Measurements from ENCODE around the gene GOLGB1. TPM values are rescaled to one million over a fixed set of nuclear protein-coding genes. Genes with fewer than 3 reads are reported as not detected.

GOLGB1 gene
- total and polyA plus RNA-seq, 12 donors: 12.3 to 66.8 (median 49.2) TPM

GRCh38 chr3:121730940-121731687 lies 18.4 kb downstream of the GOLGB1 start:
- H3K36me3 ChIP-seq: peaks cover 0 to 48% (median 33%) of the 10 kb centered on the region in 9 donors
- peaks cover 0 to 50% (median 37%) of the 10 kb centered on the region in 9 donors for H3K4me1 ChIP-seq
- intact Hi-C loops (cut with DNase I): no loop called here
- peak overlapping the region in 5 of 10 donors; percentile 15 to 54 (median 31) for H3K27ac ChIP-seq
- no peak for TF ChIP-seq CTCF (IDR thresholded peaks at IDR 0.05)
- DNase-seq: no peak
- 56 to 67% methylated on average over 8 of the region's 8 CpGs for WGBS, 2 donors
- no peaks in the 10 kb centered on the region for H3K9me3 ChIP-seq
- no peaks in the 10 kb centered on the region for H3K27me3 ChIP-seq
- ATAC-seq: peak in 5 of 8 donors; percentile 53 to 94 (median 79)
- peak overlapping the region in 2 of 10 donors; percentile 9 to 10 for H3K4me3 ChIP-seq

GRCh38 chr3:121724130-121724529 lies 25.4 kb downstream of the GOLGB1 start:
- WGBS, 2 donors: 85 to 91% methylated on average over 1 of the region's 1 CpG
- Histone ChIP-seq H3K9me3 (no peaks in the 10 kb centered on the region), H3K27ac (no peak overlapping the region), H3K27me3 (no peaks in the 10 kb centered on the region), H3K36me3 (peaks cover 0 to 100% (median 68%) of the 10 kb centered on the region in 9 donors), H3K4me3 (no peak overlapping the region), H3K4me1 (peaks cover 0 to 14% (median 0%) of the 10 kb centered on the region in 9 donors)
- intact Hi-C loops (cut with DNase I): loop anchor here in 1 of 10 donors (10.0 kb wide), 1 partner anchor 59 kb away; the partner anchor contains the start of gene HCLS1
- DNase-seq (no peak), ATAC-seq (no peak)
- no peak for TF ChIP-seq CTCF (IDR thresholded peaks at IDR 0.05)

- Histone ChIP-seq H3K27me3 (no peaks in the 10 kb centered on the region), H3K9me3 (no peaks in the 10 kb centered on the region), H3K27ac (no peak overlapping the region), H3K4me3 (no peak overlapping the region), H3K36me3 (peaks cover 0 to 100% (median 66%) of the 10 kb centered on the region in 9 donors), H3K4me1 (peaks cover 0 to 12% (median 0%) of the 10 kb centered on the region in 9 donors)
- ATAC-seq (no peak), DNase-seq (no peak)
- intact Hi-C loops (cut with DNase I): loop anchor here in 1 of 10 donors (10.0 kb wide), 1 partner anchor 59 kb away; the partner anchor contains the start of gene HCLS1
- WGBS, 2 donors: 65 to 79% methylated on average over 1 of the region's 1 CpG
- TF ChIP-seq CTCF (IDR thresholded peaks at IDR 0.05): no peak
These were observed 26.1 kb downstream of the GOLGB1 start for GRCh38 chr3:121723485-121723884.

GRCh38 chr3:121722411-121722810 lies 27.1 kb downstream of the GOLGB1 start:
- peaks cover 0 to 2% (median 0%) of the 10 kb centered on the region in 9 donors for H3K4me1 ChIP-seq
- H3K9me3 ChIP-seq: no peaks in the 10 kb centered on the region
- no peak for TF ChIP-seq CTCF (IDR thresholded peaks at IDR 0.05)
- no peak overlapping the region for H3K4me3 ChIP-seq
- WGBS, 2 donors: 86 to 87% methylated on average over 1 of the region's 1 CpG
- H3K36me3 ChIP-seq: peaks cover 0 to 100% (median 66%) of the 10 kb centered on the region in 9 donors
- intact Hi-C loops (cut with DNase I): loop anchor here in 1 of 10 donors (10.0 kb wide), 1 partner anchor 58 kb away; the partner anchor contains the start of gene HCLS1
- no peak for ATAC-seq
- H3K27ac ChIP-seq: no peak overlapping the region
- DNase-seq: no peak
- H3K27me3 ChIP-seq: no peaks in the 10 kb centered on the region

Measured in heart right ventricle (tissue), 16 donors.